Endodermal cell (in vitro differentiated cells): ENCODE data around the gene SLC9A5. TPM values are rescaled to one million over a fixed set of nuclear protein-coding genes. Genes with fewer than 3 reads are reported as not detected.

Source experiments
- DNase-seq: peaks from one replicate; pipeline ENCODE4 v3.0.0-alpha.2; 2017
- H3K27ac ChIP-seq: 2 replicates; pipeline ENCODE4 v1.5.1; 2013; ENCODE audit warnings: mild to moderate bottlenecking, low read depth, low read length, moderate library complexity
- H3K27me3 ChIP-seq: 2 replicates; pipeline ENCODE4 v1.6.1; 2013; ENCODE audit warnings: mild to moderate bottlenecking, low read length, moderate library complexity; ENCODE audit not compliant: insufficient read depth, control insufficient read depth, poor library complexity, severe bottlenecking
- H3K36me3 ChIP-seq: 2 replicates; pipeline ENCODE4 v1.7.0; 2013; ENCODE audit warnings: mild to moderate bottlenecking, low read length, moderate library complexity; ENCODE audit not compliant: control insufficient read depth, insufficient read depth
- H3K4me1 ChIP-seq: one replicate; pipeline ENCODE4 v1.7.0; 2013; ENCODE audit warnings: low read length; ENCODE audit not compliant: control insufficient read depth, insufficient read depth
- H3K4me3 ChIP-seq: 2 replicates; pipeline ENCODE4 v1.5.1; 2013; ENCODE audit warnings: mild to moderate bottlenecking, low read length, moderate library complexity
- H3K9ac ChIP-seq: 2 replicates; pipeline ENCODE4 v1.6.1; 2013; ENCODE audit warnings: mild to moderate bottlenecking, low read length, moderate library complexity; ENCODE audit not compliant: poor library complexity, severe bottlenecking; ENCODE audit errors: extremely low read depth
- H3K9me3 ChIP-seq: 2 replicates; pipeline ENCODE4 v1.6.1; 2013; ENCODE audit warnings: mild to moderate bottlenecking, low read length, moderate library complexity; ENCODE audit not compliant: control insufficient read depth
- H3K27ac Mint-ChIP-seq: 2 replicates; pipeline ENCODE4 v1.8.0; 2020; ENCODE audit warnings: mixed read lengths
- H3K27me3 Mint-ChIP-seq: 2 replicates; pipeline ENCODE4 v1.8.0; 2021; ENCODE audit warnings: mild to moderate bottlenecking, mixed read lengths; ENCODE audit not compliant: insufficient read depth
- H3K36me3 Mint-ChIP-seq: 2 replicates; pipeline ENCODE4 v1.8.0; 2020; ENCODE audit warnings: low read depth, mixed read lengths
- H3K4me1 Mint-ChIP-seq: 2 replicates; pipeline ENCODE4 v1.8.0; 2020; ENCODE audit warnings: mixed read lengths
- H3K4me3 Mint-ChIP-seq: 2 replicates; pipeline ENCODE4 v1.8.0; 2020; ENCODE audit warnings: mild to moderate bottlenecking, moderate library complexity, mixed read lengths
- H3K9me3 Mint-ChIP-seq: 2 replicates; pipeline ENCODE4 v1.8.0; 2020; ENCODE audit warnings: mild to moderate bottlenecking, mixed read lengths
- WGBS, 2 experiments: methylation state at CpG; one replicate each; pipeline versions ENCODE4 v1.1.5 to v1.1.7; 2013; ENCODE audit warnings: missing lambda C conversion rate in 2 of 2, mixed read lengths in 1 of 2; ENCODE audit not compliant: insufficient coverage in 1 of 2, insufficient read length in 1 of 2; 5-methylcytosine and 5-hydroxymethylcytosine counted together
- total RNA-seq, 2 donors: library from RNA; stranded (reverse); fragmentation: NEBNext Ultra II Directional in 1 of 2; extraction: Animal tissue kit (Norgen Biotek cat#: 25700) in 1 of 2; gene quantifications; 2 replicates in 1 of 2; 3 replicates in 1 of 2; pipeline ENCODE4 v1.2.1, GENCODE V29; 2021
- TF ChIP-seq, protein P1 (sequence below): fragments of 200-600 bp; sonication (generic); conservative IDR thresholded peaks from 2 replicates; pipeline ENCODE4 v1.5.0; 2021; ENCODE audit warnings: antibody characterized with exemption, mild to moderate bottlenecking

SLC9A5 gene
- total RNA-seq, 2 donors from 2014 or later, result 8.9 to 9.0 TPM

DNA sequence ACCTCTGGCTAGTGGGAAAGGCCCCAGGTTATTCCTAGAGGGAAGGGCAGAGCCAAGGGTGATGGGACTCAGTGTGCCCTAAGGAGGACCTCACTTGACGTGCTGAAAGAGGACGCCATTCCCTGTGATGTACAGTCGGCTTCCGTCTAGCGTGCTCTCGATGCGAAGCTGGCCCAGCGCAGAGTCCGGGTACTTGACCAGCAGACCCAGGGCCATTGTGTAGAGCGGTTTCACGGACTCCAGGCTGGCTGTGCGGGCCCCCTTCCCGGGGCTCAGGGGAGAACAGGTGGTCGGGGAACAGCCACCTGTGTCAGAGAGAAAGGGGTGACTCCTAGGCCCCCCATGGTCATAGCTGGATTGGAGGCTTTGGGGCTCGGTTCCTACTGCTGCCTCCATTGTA lies 50.5 kb downstream of the SLC9A5 start:
- no peaks in the 10 kb centered on the region for H3K27me3 ChIP-seq
- no peak overlapping the region for H3K4me3 ChIP-seq
- H3K27ac Mint-ChIP-seq, result no peak overlapping the region
- peaks cover 30% of the 10 kb centered on the region for H3K27me3 Mint-ChIP-seq
- TF ChIP-seq, protein P1, sequence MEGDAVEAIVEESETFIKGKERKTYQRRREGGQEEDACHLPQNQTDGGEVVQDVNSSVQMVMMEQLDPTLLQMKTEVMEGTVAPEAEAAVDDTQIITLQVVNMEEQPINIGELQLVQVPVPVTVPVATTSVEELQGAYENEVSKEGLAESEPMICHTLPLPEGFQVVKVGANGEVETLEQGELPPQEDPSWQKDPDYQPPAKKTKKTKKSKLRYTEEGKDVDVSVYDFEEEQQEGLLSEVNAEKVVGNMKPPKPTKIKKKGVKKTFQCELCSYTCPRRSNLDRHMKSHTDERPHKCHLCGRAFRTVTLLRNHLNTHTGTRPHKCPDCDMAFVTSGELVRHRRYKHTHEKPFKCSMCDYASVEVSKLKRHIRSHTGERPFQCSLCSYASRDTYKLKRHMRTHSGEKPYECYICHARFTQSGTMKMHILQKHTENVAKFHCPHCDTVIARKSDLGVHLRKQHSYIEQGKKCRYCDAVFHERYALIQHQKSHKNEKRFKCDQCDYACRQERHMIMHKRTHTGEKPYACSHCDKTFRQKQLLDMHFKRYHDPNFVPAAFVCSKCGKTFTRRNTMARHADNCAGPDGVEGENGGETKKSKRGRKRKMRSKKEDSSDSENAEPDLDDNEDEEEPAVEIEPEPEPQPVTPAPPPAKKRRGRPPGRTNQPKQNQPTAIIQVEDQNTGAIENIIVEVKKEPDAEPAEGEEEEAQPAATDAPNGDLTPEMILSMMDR, result no peak
- no peaks in the 10 kb centered on the region for H3K36me3 ChIP-seq
- H3K9ac ChIP-seq, result no peak overlapping the region
- H3K4me3 Mint-ChIP-seq, result no peak overlapping the region
- H3K4me1 ChIP-seq, result peaks cover 8% of the 10 kb centered on the region
- WGBS, 2 experiments, result 96 to 99% methylated on average over 9 to 15 of the region's 15 CpGs
- no peaks in the 10 kb centered on the region for H3K36me3 Mint-ChIP-seq
- H3K27ac ChIP-seq, result no peak overlapping the region
- H3K4me1 Mint-ChIP-seq, result peaks cover 3% of the 10 kb centered on the region
- H3K9me3 Mint-ChIP-seq, result no peaks in the 10 kb centered on the region
- H3K9me3 ChIP-seq, result no peaks in the 10 kb centered on the region
- DNase-seq, result no peak

DNA sequence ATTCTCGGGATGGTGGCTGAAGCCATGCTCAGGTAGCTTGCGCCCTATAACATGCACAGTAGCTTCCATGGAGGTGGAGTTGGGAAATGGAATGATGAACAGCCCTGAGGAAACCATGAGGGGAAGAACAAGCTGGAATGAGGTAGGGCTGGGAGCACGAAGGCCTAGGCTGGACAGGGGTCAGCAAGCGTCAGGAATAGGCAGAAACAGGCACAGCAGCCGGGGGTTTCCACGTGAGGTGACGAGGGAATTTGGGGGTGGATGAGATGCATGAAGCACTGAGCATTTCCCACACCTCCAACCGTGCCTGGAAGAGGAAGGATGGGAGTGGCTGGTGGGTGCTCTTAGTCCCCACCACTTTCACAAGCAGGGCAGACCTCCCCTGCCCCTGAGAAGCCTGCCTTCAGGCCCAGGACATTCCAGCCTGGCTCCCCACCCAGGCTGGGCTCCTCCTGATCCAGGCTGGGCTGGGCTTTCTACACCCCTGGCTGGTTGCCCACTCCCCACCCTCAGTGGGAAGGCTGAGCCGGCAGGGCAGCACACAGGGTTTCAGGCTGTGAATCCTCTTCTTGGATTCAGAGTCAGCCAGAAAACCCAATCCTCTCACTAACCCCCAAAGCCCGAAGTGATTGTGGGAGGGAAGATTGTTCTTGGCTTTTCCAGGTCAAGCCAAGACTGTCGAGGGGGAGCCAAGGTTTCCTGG lies 52.5 kb downstream of the SLC9A5 start:
- 93 to 94% methylated on average over 6 to 11 of the region's 11 CpGs for WGBS, 2 experiments

DNA sequence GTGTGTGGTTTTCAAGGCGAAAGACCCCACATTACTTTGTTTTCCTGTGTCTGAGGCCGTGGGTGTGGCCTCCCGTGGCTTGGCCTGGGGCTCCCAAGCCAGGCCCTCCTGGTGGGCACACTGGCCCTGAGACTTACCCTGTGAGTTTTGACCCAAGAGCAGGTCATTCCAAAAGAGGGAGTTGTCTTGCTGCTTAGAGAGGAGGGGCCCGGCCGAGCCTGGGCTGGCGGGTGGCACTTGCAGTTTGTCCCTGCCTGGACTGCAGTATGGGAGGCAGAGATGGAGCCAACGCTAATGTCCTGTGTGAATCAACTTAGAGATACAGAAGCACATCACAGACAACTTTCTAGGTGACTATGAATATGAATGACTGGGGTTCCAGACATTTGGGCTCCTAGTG lies 53.3 kb downstream of the SLC9A5 start:
- DNase-seq, result peak; percentile 33
- H3K27me3 Mint-ChIP-seq, result peaks cover 29% of the 10 kb centered on the region
- no peak overlapping the region for H3K4me3 ChIP-seq
- no peaks in the 10 kb centered on the region for H3K9me3 ChIP-seq
- TF ChIP-seq, protein P1, result no peak
- no peaks in the 10 kb centered on the region for H3K27me3 ChIP-seq
- H3K4me3 Mint-ChIP-seq, result no peak overlapping the region
- no peaks in the 10 kb centered on the region for H3K36me3 Mint-ChIP-seq
- H3K27ac Mint-ChIP-seq, result no peak overlapping the region
- H3K27ac ChIP-seq, result no peak overlapping the region
- H3K36me3 ChIP-seq, result no peaks in the 10 kb centered on the region
- peaks cover 8% of the 10 kb centered on the region for H3K4me1 ChIP-seq
- no peaks in the 10 kb centered on the region for H3K4me1 Mint-ChIP-seq
- H3K9ac ChIP-seq, result no peak overlapping the region
- WGBS, 2 experiments, result 91 to 100% methylated on average over 1 to 7 of the region's 7 CpGs
- peaks cover 9% of the 10 kb centered on the region for H3K9me3 Mint-ChIP-seq

More for the DNA sequence above, 52.5 kb downstream of the SLC9A5 start:
- H3K36me3 ChIP-seq, result no peaks in the 10 kb centered on the region
- Mint-ChIP-seq H3K27ac (no peak overlapping the region), H3K4me1 (no peaks in the 10 kb centered on the region), H3K27me3 (peaks cover 30% of the 10 kb centered on the region), H3K9me3 (peaks cover 9% of the 10 kb centered on the region), H3K4me3 (no peak overlapping the region), H3K36me3 (no peaks in the 10 kb centered on the region)
- H3K27ac ChIP-seq, result no peak overlapping the region
- H3K9me3 ChIP-seq, result no peaks in the 10 kb centered on the region
- H3K9ac ChIP-seq, result no peak overlapping the region
- no peak for DNase-seq
- no peaks in the 10 kb centered on the region for H3K27me3 ChIP-seq
- H3K4me1 ChIP-seq, result peaks cover 8% of the 10 kb centered on the region
- no peak overlapping the region for H3K4me3 ChIP-seq
- TF ChIP-seq, protein P1, result no peak
